NCI-H146 treated with DMSO at 0.1 percent for 48 hours (cell line): ENCODE results near the gene CEP57.
"Not testable (repeated sequence)": the region's sequence is repeated elsewhere in the genome, so short reads cannot be mapped to it uniquely, and the experiment has no call there.

Source experiments
- DNase-seq: peaks from one replicate; lab custom pipeline; 2025; ENCODE audit not compliant: unreplicated experiment; lab: John Stamatoyannopoulos, UW

CEP57 gene

GRCh38 chr11:95853138-95853537 is 62.8 kb downstream of the CEP57 start:
- no peak for DNase-seq

GRCh38 chr11:95853862-95854261 is 63.6 kb downstream of the CEP57 start:
- DNase-seq: no peak

- not testable (repeated sequence) for DNase-seq
Measured at GRCh38 chr11:95854362-95854761, 64.1 kb downstream of the CEP57 start.

GRCh38 chr11:95860024-95860423 is 69.7 kb downstream of the CEP57 start:
- not testable (repeated sequence) for DNase-seq

- no peak for DNase-seq
Measured at GRCh38 chr11:95863486-95864140, 73.3 kb downstream of the CEP57 start.

GRCh38 chr11:95867105-95867504 is 76.8 kb downstream of the CEP57 start:
- no peak for DNase-seq

- not testable (repeated sequence) for DNase-seq
Measured at GRCh38 chr11:95870877-95871276, 80.6 kb downstream of the CEP57 start.

- no peak for DNase-seq
Measured at GRCh38 chr11:95877291-95877690, 87.0 kb downstream of the CEP57 start.
